Ectodermal cell (in vitro differentiated cells): ENCODE measurements around the gene POLR2L. TPM values are rescaled to one million over a fixed set of nuclear protein-coding genes. Genes with fewer than 3 reads are reported as not detected.

Source experiments
- H3K27ac ChIP-seq: 2 replicates; pipeline ENCODE4 v1.7.0; 2013; ENCODE audit warnings: mild to moderate bottlenecking, low read depth, low read length; ENCODE audit not compliant: insufficient read depth, poor library complexity, severe bottlenecking
- H3K27me3 ChIP-seq: 2 replicates; pipeline ENCODE4 v1.7.0; 2013; ENCODE audit warnings: mild to moderate bottlenecking, low read length; ENCODE audit not compliant: insufficient read depth, control insufficient read depth, poor library complexity, severe bottlenecking
- H3K36me3 ChIP-seq: one replicate; pipeline ENCODE4 v1.7.0; 2013; ENCODE audit warnings: low read length; ENCODE audit not compliant: control insufficient read depth, insufficient read depth
- H3K4me1 ChIP-seq: one replicate; pipeline ENCODE4 v1.7.0; 2013; ENCODE audit warnings: low read length; ENCODE audit not compliant: control insufficient read depth, insufficient read depth
- H3K4me3 ChIP-seq: 2 replicates; pipeline ENCODE4 v1.7.0; 2013; ENCODE audit warnings: low read depth, low read length, control low read depth; ENCODE audit not compliant: insufficient read depth
- H3K9me3 ChIP-seq: 2 replicates; pipeline ENCODE4 v1.7.0; 2013; ENCODE audit warnings: mild to moderate bottlenecking, low read length, moderate library complexity; ENCODE audit not compliant: control insufficient read depth
- WGBS, 2 experiments: methylation state at CpG; one replicate each; pipeline ENCODE4 v1.1.7; 2013; ENCODE audit warnings: missing lambda C conversion rate in 2 of 2; 5-methylcytosine and 5-hydroxymethylcytosine counted together
- polyA plus RNA-seq, 4 experiments: library from polyadenylated mRNA; stranded (reverse); fragments of 50-300 nt; gene quantifications; one replicate each; pipeline ENCODE4 v1.2.3, GENCODE V29; 2013

POLR2L gene
- 105 TPM for polyA plus RNA-seq (2013, experiment 1 of 4)
- 92.4 TPM for polyA plus RNA-seq (2013, experiment 2 of 4)
- 101 TPM for polyA plus RNA-seq (2013, experiment 3 of 4)
- polyA plus RNA-seq (2013, experiment 4 of 4), result 111 TPM

- Histone ChIP-seq H3K27ac (peak within 1 kb of the TSS; percentile 98), H3K36me3 (peaks cover 11% of the 10 kb centered on the region), H3K27me3 (peaks cover 7% of the 10 kb centered on the region), H3K4me1 (peaks cover 28% of the 10 kb centered on the region), H3K9me3 (no peaks in the 10 kb centered on the region), H3K4me3 (peak within 1 kb of the TSS; percentile 99)
- 0% methylated on average over 87 of the region's 87 CpGs for WGBS, 2 experiments
Measured at GRCh38 chr11:842370-843002, at the start of gene POLR2L, which contains the start of gene TSPAN4. TSS of gene POLR2L (minus strand) at chr11:842529. CDS start at chr11:842508, 21 bp downstream. TSS of gene TSPAN4 (plus strand) at chr11:842852. CDS start at chr11:850305, 7,453 bp downstream.

DNA sequence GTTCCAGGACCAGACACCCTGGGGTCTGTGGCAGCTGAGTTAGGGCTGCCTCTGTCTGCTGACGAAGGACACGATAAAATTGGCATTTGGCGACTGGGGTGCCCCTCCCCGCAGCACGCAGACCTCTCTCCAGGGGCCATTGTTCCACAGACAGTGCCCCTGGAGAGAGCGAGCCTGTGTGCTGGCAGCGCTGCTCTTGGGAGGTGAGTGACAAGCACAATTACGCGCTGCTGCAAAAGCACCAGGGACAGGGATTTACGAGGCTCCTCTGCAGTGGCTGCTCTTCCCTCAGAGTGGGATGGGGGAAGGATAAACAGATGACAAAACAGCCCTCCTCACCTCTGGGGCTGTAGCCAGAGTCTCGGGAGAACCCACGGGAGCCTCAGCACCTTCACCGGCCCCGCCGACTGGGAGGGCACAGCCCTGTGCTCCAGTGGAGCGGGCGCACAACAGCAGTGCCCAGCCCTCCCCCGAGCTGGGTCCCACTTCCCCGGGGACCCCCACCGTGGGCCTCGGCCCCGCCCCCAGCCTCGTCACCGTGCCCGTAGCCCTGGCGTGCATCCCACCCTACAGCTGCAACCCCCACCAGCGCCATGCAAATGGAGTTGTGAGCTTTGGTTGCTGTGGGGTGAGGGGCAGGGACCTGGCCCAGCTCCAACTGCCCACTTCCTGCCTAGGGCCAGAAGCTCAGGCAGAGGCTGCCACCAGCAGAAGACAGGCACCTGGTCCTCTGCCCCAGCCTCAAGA lies 48.6 kb upstream of the POLR2L start:
- Histone ChIP-seq H3K36me3 (peaks cover 3% of the 10 kb centered on the region), H3K9me3 (no peaks in the 10 kb centered on the region), H3K27me3 (no peaks in the 10 kb centered on the region), H3K4me3 (no peak overlapping the region), H3K4me1 (peaks cover 25% of the 10 kb centered on the region), H3K27ac (peak overlapping the region; percentile 36)
- WGBS, 2 experiments, result 62 to 64% methylated on average over 26 to 27 of the region's 27 CpGs

DNA sequence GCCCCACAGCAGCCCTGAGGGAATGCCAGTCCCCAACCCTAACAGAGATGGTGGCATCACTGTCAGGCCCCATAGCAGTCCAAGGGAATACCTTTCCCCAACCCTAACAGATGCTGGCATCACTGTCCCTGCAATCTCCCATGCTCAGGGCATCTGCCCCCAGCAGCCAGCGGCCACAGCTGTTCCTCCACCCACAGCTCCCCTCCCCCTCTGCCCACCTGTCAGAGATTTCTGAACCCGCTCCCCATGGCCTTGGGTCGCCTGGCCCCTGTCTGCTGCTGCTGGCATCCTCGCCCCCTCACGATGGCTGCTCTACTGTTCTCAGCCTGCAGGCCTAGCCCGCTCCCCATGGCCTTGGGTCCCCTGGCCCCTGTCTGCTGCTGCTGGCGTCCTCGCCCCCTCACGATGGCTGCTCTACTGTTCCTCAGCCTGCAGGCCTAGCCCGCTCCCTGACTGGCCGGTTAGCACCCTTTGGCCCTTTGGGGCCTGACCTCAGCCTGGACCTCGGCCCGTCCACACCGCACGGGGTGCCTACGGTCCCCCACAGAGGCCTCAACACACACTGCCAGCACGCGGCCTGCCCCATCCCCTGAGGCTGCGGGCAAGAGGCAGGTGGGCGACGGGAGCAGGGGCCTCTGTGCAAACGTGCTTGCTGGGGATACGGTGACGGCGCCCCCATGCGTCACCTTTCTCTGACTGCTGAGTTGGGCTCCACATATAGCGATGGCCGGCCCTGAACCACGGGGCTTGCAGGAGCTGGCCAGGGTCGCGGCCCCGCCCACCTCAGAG lies 47.6 kb upstream of the POLR2L start:
- H3K27ac ChIP-seq, result no peak overlapping the region
- peaks cover 25% of the 10 kb centered on the region for H3K4me1 ChIP-seq
- peaks cover 3% of the 10 kb centered on the region for H3K36me3 ChIP-seq
- no peaks in the 10 kb centered on the region for H3K9me3 ChIP-seq
- no peak overlapping the region for H3K4me3 ChIP-seq
- no peaks in the 10 kb centered on the region for H3K27me3 ChIP-seq
- 89 to 91% methylated on average over 32 of the region's 32 CpGs for WGBS, 2 experiments

DNA sequence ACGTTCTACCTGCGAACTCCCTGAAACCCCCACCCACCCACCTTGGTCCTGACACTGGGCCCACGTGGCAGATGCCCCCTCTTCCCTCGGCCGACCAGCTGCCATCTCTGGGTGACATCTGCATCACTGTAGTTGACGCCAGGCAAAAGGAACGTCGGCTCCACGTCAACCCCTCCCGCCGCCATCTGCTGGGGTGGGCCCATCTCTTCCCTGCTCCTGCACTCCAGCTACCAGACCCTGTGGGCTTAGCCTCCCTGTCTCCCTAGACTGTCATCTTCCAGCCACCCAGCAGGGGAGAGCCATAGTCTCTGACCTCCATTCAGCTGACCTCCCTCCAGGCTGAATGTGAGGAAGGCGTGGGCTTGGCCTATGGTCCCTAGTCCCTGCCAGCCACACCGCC lies 46.9 kb upstream of the POLR2L start:
- Histone ChIP-seq H3K9me3 (no peaks in the 10 kb centered on the region), H3K36me3 (peaks cover 3% of the 10 kb centered on the region), H3K27ac (no peak overlapping the region), H3K4me3 (no peak overlapping the region), H3K4me1 (peaks cover 25% of the 10 kb centered on the region), H3K27me3 (no peaks in the 10 kb centered on the region)
- WGBS, 2 experiments, result 93 to 95% methylated on average over 13 of the region's 13 CpGs

DNA sequence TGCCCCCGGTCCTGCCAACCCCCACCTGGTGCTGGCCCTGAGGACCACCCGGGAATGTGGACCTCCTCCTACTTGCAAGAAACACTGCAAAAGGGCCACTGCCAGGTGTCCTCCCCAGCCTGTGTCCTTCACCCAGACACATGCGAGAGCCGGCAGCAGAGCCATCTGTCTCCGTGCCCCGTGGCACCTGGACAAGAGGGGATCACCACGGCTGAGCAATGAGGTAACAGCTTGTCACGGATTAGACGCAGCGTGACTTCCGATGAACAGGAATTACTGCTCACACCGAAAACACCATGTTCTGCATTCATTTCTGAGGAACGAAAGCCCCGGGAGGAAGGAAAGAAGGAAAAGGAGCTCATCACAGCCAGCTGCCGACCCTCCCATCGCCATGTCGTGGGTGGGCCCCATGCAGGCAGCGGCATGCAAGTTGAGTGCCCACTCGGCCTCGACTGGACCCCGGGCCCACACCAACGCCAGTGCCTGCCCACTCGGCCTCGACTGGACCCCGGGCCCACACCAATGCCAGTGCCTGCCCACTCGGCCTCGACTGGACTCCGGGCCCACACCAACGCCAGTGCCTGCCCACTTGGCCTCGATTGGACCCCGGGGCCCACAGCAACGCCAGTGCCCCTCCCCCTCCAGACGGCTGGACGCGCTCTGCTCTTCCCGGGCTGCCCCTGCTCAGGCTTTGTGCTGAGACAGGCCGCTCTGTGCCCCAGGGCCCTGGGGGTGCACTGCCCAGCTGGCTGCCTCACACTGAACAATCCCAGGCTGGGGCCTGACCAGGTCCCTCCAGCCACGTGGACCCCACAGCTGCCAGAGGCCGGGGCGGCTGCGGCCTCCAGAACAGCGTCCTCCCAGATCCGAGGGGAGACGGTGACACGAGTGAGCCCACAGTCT lies 46.2 kb upstream of the POLR2L start:
- Histone ChIP-seq H3K27me3 (no peaks in the 10 kb centered on the region), H3K27ac (no peak overlapping the region), H3K4me1 (peaks cover 25% of the 10 kb centered on the region), H3K9me3 (no peaks in the 10 kb centered on the region), H3K36me3 (peaks cover 3% of the 10 kb centered on the region), H3K4me3 (no peak overlapping the region)
- 95% methylated on average over 45 of the region's 45 CpGs for WGBS, 2 experiments

DNA sequence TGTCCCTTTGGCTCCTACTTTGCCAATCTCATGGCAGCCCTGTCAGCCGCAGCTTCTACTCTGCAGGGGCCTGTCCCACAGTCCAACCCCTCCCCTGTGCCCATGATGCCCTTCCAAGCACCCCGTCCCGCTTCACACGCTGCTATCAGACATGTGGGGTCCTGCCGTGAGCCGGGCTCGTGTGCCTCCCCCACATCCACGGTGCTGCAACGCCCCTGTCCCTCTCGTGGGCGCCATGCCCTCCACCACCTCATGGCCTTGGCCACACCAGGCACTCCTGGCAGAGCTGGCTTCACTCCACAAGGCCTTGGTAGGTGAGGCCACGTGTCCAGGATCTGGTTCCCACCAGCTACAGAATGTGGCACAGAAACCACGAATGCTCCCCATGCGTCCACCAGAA lies 45.3 kb upstream of the POLR2L start:
- H3K27me3 ChIP-seq, result no peaks in the 10 kb centered on the region
- H3K4me1 ChIP-seq, result peaks cover 25% of the 10 kb centered on the region
- 95 to 96% methylated on average over 14 of the region's 14 CpGs for WGBS, 2 experiments
- peaks cover 7% of the 10 kb centered on the region for H3K36me3 ChIP-seq
- no peak overlapping the region for H3K27ac ChIP-seq
- no peaks in the 10 kb centered on the region for H3K9me3 ChIP-seq
- H3K4me3 ChIP-seq, result no peak overlapping the region

- Histone ChIP-seq H3K27ac (no peak overlapping the region), H3K36me3 (peaks cover 7% of the 10 kb centered on the region), H3K27me3 (no peaks in the 10 kb centered on the region), H3K4me3 (no peak overlapping the region), H3K9me3 (no peaks in the 10 kb centered on the region), H3K4me1 (peaks cover 19% of the 10 kb centered on the region)
- 95 to 97% methylated on average over 17 of the region's 17 CpGs for WGBS, 2 experiments
Measured at GRCh38 chr11:886568-886967, 44.2 kb upstream of the POLR2L start.

DNA sequence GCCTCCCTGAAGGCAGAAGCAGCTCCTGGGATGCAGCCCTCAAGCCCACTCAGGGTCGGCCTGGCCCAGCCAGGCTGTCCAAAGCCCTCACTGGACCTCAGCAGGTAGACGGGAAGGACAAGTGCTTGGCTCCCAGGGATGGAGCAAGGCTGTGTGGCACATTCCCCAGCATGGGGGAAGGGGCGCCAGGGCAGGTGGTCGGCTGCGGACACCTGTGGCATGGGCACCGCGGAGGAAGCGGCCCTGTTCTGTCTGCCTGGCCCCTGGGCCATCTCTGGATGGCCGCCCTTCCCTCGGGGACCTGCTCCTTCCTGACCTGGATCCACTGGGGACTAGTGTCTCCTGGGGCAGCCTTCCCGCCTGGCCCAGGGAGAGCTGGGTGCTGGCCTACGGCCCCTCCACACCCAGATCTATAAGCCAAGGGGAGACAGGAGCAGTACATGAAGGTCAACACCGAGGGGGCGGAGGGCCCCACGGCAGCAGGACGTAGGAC lies 42.3 kb upstream of the POLR2L start:
- WGBS, 2 experiments, result 87 to 90% methylated on average over 16 of the region's 16 CpGs
- peaks cover under 1% of the 10 kb centered on the region for H3K4me1 ChIP-seq
- no peaks in the 10 kb centered on the region for H3K27me3 ChIP-seq
- H3K9me3 ChIP-seq, result no peaks in the 10 kb centered on the region
- no peak overlapping the region for H3K4me3 ChIP-seq
- no peak overlapping the region for H3K27ac ChIP-seq
- H3K36me3 ChIP-seq, result peaks cover 14% of the 10 kb centered on the region

GRCh38 chr11:883527-883926 lies 41.2 kb upstream of the POLR2L start:
- Histone ChIP-seq H3K4me1 (no peaks in the 10 kb centered on the region), H3K9me3 (no peaks in the 10 kb centered on the region), H3K36me3 (peaks cover 16% of the 10 kb centered on the region), H3K4me3 (no peak overlapping the region), H3K27me3 (no peaks in the 10 kb centered on the region), H3K27ac (no peak overlapping the region)
- WGBS, 2 experiments, result 84 to 87% methylated on average over 10 of the region's 10 CpGs
